ENCODE results near the gene SKAP2.

- TF ChIP-seq REST (IDR thresholded peaks at IDR 0.05; ENCODE audit: low read depth) (no peak), TCF12 (IDR thresholded peaks at IDR 0.05; ENCODE audit: low read depth) (no peak), ZBTB7A (IDR thresholded peaks at IDR 0.05; ENCODE audit: low read depth) (no peak), TAF1 (IDR thresholded peaks at IDR 0.05; ENCODE audit: low read depth) (no peak), TEAD4 (IDR thresholded peaks at IDR 0.05) (no peak), MAX (IDR thresholded peaks at IDR 0.05) (no peak), RAD21 (IDR thresholded peaks at IDR 0.05; ENCODE audit: low read depth) (no peak)
These were observed 215.0 kb downstream of the SKAP2 start for GRCh38 chr7:26649388-26649787.
